GM12892 (cell line): ENCODE data around the gene MTFP1.

Experiments
- DNase-seq: peaks from one replicate; pipeline ENCODE4 v3.0.0; 2011; ENCODE audit not compliant: insufficient read length
- FAIRE-seq: peaks from 2 replicates; lab custom pipeline; 2011; peaks lifted over from hg19 to GRCh38; lab: Jason Lieb, UNC
- POLR2A ChIP-seq: IDR thresholded peaks from 2 replicates; pipeline ENCODE4 v1.6.1; 2011; ENCODE audit warnings: low read depth, low read length, control low read depth
- POLR2AphosphoS5 ChIP-seq: IDR thresholded peaks from 2 replicates; pipeline ENCODE4 v1.6.1; 2011; ENCODE audit warnings: low read depth, low read length, control low read depth
- TAF1 ChIP-seq: IDR thresholded peaks from 2 replicates; pipeline ENCODE4 v1.6.1; 2011; ENCODE audit warnings: low read depth, mild to moderate bottlenecking, control low read depth, low read length, borderline replicate concordance

Gene MTFP1

GRCh38 chr22:30406400-30406799 is 19.2 kb upstream of the MTFP1 start:
- TF ChIP-seq POLR2AphosphoS5 (no peak), POLR2A (no peak), TAF1 (no peak)
- DNase-seq (no peak), FAIRE-seq (no peak)

DNA sequence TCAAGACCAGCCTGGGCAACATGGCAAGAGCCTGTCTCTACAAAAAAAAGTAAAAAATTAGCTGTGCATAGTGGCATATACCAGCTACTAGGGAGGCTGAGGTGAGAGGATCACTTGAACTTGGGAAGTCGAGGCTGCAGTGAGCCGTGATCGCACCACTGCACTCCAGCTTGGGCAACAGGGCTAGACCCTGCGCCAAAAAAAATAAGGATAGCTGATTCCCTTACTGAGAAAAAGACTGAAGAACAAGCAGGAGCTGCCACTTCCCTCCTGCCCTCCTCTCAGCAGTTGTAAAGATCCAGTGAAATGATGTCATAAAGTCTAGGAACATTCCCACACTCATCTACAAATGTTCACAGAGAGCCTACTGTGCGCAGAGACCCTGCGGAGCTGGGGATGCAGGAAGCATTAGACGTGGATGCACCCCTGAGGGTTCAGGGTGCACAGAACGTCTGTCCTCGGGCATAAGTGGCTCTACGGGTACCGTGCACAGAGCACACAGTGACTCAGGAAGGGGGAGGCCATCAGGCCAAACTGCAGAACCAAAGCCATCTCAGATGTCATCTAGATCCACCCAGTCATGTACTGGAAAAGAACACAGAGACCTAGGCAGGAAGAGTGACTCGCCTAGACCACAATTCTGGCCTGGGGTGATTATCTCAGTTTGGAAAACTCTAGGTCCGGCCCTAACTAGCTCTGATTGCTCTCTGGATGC is 17.0 kb upstream of the MTFP1 start:
- TF ChIP-seq POLR2AphosphoS5 (no peak), TAF1 (no peak), POLR2A (no peak)
- DNase-seq (no peak), FAIRE-seq (no peak)

DNA sequence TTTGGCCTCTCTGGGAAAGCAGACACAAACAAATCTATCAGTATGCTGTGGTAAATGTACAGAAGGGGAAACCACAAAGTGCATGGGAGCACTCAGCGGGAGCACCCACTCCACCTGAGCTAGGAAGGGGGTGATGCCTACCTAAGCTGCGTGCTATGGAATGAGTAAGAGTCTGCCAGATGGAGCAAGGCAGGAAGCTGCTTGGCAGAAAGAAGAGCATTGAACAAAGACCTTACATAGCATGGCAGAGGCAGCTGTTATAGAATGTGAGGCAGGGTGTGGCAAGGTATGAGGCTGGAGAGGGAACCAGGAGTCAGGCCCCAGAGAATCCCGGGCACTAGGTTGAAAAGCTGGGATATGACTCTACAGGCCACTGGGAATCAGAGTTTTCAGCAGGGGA is 13.8 kb upstream of the MTFP1 start:
- no peak for TF ChIP-seq TAF1
- TF ChIP-seq POLR2AphosphoS5 = no peak
- TF ChIP-seq POLR2A = no peak
- FAIRE-seq (no peak), DNase-seq (no peak)

DNA sequence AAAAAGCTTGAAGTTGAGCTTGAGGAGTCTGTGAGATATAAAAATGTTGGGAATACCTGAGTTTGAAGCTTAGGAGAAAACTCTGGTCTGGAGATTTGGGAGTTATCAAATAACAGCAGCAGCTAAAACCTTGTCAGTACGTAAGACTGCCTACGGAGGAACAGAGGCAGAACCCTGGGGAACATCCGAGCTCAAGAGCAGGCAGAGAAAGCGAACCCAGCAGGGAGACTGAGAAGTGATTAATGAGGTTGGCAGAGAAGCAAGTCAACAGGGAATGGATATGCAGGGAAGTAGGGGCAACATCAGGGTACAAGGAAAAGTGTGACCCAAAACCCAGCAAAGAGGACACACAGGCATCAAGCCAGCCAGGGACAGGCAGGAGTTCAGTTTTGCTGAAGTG is 12.6 kb upstream of the MTFP1 start:
- DNase-seq (no peak), FAIRE-seq (no peak)
- TF ChIP-seq POLR2AphosphoS5 (no peak), POLR2A (no peak), TAF1 (no peak)

GRCh38 chr22:30413745-30414524 is 11.6 kb upstream of the MTFP1 start:
- DNase-seq = no peak
- TF ChIP-seq POLR2A (no peak), POLR2AphosphoS5 (no peak), TAF1 (no peak)
- no peak for FAIRE-seq

GRCh38 chr22:30414525-30415047 is 11.0 kb upstream of the MTFP1 start:
- TF ChIP-seq POLR2AphosphoS5 (no peak), POLR2A (no peak), TAF1 (no peak)
- FAIRE-seq (no peak), DNase-seq (no peak)

GRCh38 chr22:30416403-30416802 is 9.2 kb upstream of the MTFP1 start:
- FAIRE-seq (no peak), DNase-seq (no peak)
- TF ChIP-seq POLR2A (no peak), TAF1 (no peak), POLR2AphosphoS5 (no peak)

DNA sequence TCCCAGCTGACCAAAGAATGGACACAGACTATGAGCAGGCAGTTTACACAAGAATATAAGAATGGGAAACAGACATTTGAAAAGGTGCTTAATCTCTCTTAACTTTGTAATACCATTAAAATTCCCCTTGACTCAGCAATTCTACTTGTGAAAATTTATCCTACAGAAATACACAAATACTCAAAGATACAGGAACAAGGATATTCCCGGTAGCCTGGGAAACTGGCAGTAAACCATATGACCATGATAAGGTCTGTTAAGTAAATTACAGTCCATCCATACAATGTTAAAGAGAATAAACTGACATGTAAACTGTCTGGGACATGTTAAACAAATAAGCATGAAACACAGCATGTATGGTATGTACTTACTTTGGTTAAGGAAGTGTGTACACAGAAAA is 8.7 kb upstream of the MTFP1 start:
- FAIRE-seq (no peak), DNase-seq (no peak)
- no peak for TF ChIP-seq TAF1
- TF ChIP-seq POLR2AphosphoS5 = no peak
- no peak for TF ChIP-seq POLR2A

- FAIRE-seq = no peak
- TF ChIP-seq POLR2AphosphoS5 (no peak), TAF1 (no peak), POLR2A (no peak)
- DNase-seq = no peak
Observed at GRCh38 chr22:30420347-30421125, 5.0 kb upstream of the MTFP1 start.

DNA sequence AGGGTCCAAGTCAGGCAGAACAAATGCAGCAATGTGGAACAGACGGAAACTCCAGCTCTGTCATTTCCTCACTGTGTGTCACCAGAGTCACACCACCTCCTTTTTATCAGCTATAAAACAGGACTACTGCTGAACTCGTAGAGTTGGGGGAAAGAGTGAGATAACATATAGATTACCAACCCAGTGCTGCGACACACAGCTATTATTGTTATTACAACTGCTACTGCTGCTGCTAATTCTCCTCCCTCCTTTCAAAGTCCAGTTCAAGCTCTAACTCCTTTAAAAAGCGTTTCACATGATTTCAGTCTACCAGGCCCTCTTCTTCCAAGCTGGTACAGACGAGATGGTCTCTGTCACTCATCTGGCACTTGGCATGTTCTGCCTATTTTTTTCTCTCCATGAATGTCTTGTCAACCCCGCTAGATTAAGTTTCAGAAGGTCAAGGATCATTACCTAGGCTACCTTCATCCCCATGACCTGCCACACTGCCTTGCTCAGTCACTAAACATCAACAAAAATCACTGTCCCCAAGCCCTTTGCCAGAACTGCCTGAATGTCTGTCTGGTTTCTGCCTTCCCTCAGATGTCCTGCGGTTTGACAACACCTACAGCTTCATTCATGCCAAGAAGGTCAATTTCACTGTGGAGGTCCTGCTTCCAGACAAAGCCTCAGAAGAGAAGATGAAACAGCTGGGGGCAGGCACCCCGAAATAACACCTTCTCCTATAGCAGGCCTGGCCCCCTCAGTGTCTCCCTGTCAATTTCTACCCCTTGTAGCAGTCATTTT is 3.7 kb upstream of the MTFP1 start:
- no peak for FAIRE-seq

More for the DNA sequence above, 3.7 kb upstream of the MTFP1 start:
- DNase-seq = no peak
- no peak for TF ChIP-seq POLR2AphosphoS5
- TF ChIP-seq TAF1 = no peak
- TF ChIP-seq POLR2A = no peak
